Brain microvascular endothelial cell (primary cell): ENCODE data around the gene C10orf67.

ENCODE experiments used
- DNase-seq: peaks from one replicate; pipeline ENCODE4 v3.0.0-alpha.2; 2020
- H3K27ac ChIP-seq: fragments of 250-450 bp; sonication (Bioruptor Pico); 2 replicates; pipeline ENCODE4 v1.5.1; 2020; ENCODE audit warnings: mild to moderate bottlenecking, moderate library complexity
- H3K27me3 ChIP-seq: fragments of 250-450 bp; sonication (Bioruptor Pico); replicated peaks from 2 replicates; pipeline ENCODE4 v1.5.1; 2020; ENCODE audit warnings: mild to moderate bottlenecking
- H3K36me3 ChIP-seq: fragments of 250-450 bp; sonication (Bioruptor Pico); replicated peaks from 2 replicates; pipeline ENCODE4 v1.5.1; 2020; ENCODE audit warnings: mild to moderate bottlenecking
- H3K4me3 ChIP-seq: 2 replicates; pipeline ENCODE4 v1.5.1; 2011; ENCODE audit warnings: low read depth, mild to moderate bottlenecking, control low read depth, low read length, moderate library complexity
- in situ Hi-C: cut with HindIII; loops from 2 replicates; pipeline ENCODE4 v1.10.0; 2017; ENCODE audit warnings: low sequenced_read_pairs, low pct_ligation_motif_present
- TF ChIP-seq, protein P1 (sequence below): IDR thresholded peaks from 2 replicates; pipeline ENCODE4 v1.5.1; 2011; ENCODE audit warnings: low read depth, mild to moderate bottlenecking, moderate library complexity, low read length, control low read depth, inconsistent platforms; ENCODE audit errors: missing control alignments

C10orf67 gene

DNA sequence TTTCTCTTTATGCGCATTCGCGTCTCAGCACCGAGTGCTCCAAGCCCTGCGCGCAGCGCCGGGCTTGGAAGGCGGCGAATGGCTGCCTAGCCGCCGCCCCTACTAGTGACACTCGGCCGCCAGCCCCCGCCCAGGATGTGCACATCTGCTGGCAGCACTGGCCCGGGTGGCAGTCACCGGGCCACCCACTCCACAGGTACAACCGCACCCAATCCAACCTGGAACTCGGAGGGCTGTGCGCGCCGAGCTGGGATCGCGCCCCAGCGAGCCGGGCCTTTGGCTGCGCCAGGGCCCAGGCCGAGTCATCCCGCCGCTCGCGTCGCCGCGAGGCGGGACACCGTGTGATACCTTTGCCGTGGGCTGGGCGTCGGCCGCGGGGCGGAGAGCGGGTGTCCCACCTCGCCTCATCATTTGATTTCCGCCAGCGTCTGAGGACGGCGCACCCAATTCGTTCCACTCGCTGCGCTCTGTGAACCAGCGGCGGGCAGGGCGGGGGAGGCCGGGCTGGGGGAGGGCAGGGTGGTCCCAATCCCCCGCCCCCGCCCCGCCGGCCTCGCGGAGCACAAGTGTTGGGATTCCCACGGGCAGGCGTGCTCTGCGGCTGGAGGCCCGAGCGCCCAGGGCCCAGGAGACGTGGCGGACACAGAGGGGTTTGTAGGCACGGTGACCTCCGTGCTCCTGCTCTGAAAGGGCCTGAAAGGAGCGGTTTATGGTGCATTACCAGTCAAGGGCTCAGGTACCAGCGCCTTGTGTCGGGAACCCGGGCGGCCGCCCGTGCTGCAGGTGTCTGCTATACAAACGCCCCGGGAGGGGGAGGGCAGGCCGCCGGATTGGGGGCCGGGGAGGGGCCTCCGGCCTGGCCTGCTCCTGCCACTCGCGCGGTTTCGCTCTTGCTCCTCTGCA, 170.3 kb downstream of the C10orf67 start:
- TF ChIP-seq, protein P1, sequence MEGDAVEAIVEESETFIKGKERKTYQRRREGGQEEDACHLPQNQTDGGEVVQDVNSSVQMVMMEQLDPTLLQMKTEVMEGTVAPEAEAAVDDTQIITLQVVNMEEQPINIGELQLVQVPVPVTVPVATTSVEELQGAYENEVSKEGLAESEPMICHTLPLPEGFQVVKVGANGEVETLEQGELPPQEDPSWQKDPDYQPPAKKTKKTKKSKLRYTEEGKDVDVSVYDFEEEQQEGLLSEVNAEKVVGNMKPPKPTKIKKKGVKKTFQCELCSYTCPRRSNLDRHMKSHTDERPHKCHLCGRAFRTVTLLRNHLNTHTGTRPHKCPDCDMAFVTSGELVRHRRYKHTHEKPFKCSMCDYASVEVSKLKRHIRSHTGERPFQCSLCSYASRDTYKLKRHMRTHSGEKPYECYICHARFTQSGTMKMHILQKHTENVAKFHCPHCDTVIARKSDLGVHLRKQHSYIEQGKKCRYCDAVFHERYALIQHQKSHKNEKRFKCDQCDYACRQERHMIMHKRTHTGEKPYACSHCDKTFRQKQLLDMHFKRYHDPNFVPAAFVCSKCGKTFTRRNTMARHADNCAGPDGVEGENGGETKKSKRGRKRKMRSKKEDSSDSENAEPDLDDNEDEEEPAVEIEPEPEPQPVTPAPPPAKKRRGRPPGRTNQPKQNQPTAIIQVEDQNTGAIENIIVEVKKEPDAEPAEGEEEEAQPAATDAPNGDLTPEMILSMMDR = no peak
- Histone ChIP-seq H3K27me3 (peaks cover 34% of the 10 kb centered on the region), H3K4me3 (no peak overlapping the region), H3K27ac (no peak overlapping the region), H3K36me3 (no peaks in the 10 kb centered on the region)
- no peak for DNase-seq
- in situ Hi-C loops = no loop called here

DNA sequence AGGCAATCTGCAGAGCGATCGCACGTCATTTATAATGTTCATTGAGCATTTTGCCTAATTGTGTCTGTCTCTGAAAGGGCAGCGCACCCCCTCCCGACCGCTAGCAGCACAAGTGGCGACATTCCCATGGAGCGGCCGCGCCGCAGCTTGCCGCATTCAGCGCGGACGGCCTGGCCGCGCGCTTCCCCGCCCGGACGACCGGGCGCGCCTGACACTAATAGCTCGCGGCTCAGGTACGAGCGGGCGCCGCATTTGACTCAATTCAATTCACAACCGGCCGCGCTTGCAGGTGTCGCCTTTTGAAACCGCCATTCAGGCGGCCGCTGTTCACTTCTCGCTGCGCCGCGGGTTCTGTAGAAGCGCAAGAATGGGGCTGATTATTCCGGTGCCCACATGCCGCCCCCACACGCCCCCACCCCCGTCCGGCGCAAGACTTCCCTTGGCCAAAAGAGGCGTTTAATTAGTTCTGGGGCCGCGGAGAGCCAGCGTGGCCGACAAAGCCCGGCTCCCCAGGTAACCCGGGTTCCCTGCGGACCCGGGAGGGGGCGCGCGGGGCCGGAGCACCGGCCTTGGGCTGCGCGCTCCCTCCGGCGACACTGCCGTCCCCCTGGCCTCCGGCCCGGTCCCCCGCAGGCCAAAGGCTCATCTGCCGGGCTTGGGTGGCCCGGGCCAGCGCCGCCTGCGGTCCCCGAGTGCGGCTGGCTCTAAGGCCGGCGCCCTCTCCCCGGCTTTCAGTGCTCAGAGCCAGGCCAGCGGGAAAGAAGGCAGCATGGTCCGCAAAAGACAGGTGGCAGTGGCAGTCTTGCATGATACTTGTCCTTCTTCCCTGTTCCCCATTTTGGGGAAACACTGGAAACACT, 171.2 kb downstream of the C10orf67 start:
- Histone ChIP-seq H3K36me3 (no peaks in the 10 kb centered on the region), H3K27ac (no peak overlapping the region), H3K27me3 (peaks cover 34% of the 10 kb centered on the region), H3K4me3 (no peak overlapping the region)
- DNase-seq = no peak
- in situ Hi-C loops = no loop called here
- TF ChIP-seq, protein P1 = no peak

DNA sequence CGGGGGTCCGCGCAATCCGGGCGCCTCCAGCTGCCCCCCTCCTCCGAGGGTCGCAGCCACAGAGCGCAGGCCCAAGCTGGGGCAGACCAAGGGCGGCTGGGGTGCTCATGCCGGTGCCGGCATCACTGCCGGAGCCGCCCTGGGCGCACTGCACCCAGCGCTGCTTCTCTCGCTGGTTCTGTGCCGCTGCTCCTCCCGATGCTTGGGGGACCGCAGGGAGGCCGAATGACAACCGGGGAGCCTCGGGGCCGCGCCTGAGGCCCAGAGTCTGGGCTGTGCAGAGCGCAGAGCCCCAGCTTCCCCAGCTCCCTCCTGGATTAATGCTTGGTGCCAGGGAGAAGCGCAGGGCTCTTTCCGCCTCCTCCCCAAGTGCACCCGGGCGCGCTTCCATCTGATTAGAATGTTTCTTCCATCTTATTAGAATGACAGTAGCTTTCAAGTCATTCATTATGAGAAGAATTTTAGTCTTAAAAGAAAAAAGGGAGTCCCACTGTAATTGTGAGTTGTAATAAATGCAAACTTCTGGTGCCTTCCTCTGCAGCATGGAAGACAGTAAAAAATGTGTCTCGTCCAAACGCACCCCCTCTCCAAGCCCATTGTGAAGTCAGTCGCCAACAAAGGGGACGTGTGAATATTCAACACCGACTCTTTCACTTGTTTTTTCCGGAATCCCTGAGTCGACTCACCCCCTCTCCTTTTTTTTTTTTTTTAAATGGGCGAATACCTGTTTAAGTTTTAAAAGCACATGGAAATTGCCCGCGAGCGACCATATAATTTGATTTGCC, 172.0 kb downstream of the C10orf67 start:
- no peak overlapping the region for H3K27ac ChIP-seq
- no peaks in the 10 kb centered on the region for H3K36me3 ChIP-seq
- no peak overlapping the region for H3K4me3 ChIP-seq
- H3K27me3 ChIP-seq = peaks cover 34% of the 10 kb centered on the region
- in situ Hi-C loops = no loop called here
- no peak for DNase-seq
- TF ChIP-seq, protein P1 = no peak

DNA sequence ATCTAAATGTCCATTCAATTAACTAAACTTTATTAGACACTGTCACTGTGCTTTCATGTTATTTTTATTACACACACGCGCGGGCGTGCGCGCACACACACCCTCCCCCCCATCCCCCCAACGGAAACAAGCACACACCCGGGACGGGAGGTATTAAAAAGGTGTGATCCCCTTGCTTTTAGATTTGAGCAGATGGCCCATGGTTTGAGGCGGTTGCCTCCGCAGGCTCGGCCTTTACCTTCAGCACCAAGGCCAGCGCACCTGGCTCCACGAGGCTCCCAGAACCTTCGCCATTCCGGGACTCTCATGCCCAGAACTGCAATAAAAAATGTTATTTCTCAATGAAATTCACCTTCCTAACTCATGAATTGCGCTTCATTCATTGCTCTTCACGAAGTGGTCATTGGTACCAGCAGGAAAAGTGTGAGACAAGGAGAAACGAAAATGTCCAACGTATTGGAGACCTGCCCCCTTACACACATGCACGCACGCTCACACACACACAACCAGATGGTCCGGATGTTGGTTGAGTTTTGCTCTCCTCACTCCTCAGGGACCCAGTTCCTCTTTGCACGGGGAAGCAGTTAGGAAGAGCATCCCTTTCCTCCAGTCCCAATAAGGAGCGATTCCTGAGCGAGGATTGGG, 173.2 kb downstream of the C10orf67 start:
- in situ Hi-C loops = no loop called here
- DNase-seq = peak; percentile 12
- peaks cover 34% of the 10 kb centered on the region for H3K27me3 ChIP-seq

More for the DNA sequence above, 173.2 kb downstream of the C10orf67 start:
- TF ChIP-seq, protein P1 = no peak
- no peak overlapping the region for H3K4me3 ChIP-seq
- H3K36me3 ChIP-seq = no peaks in the 10 kb centered on the region
- no peak overlapping the region for H3K27ac ChIP-seq
